HG03457 (cell line): Measurements from ENCODE around the gene HDGFL3.
"Not testable (repeated sequence)": the region's sequence is repeated elsewhere in the genome, so short reads cannot be mapped to it uniquely, and the experiment has no call there.

Experiments used
- ATAC-seq: cut with Tn5 transposase; IDR thresholded peaks from one replicate; pipeline ENCODE4 v1.9.1; 2021; ENCODE audit warnings: moderate number of reproducible peaks; ENCODE audit not compliant: unreplicated experiment

The HDGFL3 gene

DNA sequence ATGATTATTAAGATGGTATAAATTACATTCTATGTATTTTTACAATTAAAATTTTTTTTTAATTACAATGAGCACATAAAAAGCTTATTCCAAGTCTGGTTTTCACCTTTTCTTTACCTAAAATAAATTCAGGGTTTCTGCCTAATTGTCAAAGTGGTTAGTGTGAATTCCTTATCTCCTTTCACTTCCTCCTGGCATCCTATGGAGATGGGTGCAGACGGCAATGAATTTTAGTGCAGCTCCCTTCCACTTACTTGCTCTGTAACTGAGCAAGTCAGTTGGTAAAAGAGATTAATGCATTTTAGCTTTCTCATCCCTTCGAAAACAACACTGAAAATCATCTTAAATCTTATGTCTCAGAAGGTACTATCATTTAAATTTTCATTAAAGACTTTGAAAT, 13.1 kb downstream of the HDGFL3 start:
- no peak for ATAC-seq

DNA sequence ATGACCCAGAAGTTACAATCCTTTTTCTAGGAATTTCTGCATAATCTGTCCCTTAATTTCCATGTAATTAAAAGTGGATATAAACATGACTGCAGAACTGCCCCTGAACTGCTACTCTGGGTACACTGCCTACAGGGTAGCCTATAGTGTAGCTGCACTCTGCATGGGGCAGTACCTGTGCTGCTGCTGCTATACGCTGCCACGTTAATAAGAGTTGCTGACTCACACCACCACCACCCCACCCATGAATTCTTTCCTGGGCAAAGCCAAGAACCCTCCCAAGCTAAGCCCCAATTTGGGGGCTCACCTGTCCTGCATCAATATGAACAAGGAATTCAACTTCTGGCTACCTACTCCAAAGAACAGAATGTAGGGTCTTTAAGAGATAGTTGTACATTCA, 13.9 kb downstream of the HDGFL3 start:
- no peak for ATAC-seq

DNA sequence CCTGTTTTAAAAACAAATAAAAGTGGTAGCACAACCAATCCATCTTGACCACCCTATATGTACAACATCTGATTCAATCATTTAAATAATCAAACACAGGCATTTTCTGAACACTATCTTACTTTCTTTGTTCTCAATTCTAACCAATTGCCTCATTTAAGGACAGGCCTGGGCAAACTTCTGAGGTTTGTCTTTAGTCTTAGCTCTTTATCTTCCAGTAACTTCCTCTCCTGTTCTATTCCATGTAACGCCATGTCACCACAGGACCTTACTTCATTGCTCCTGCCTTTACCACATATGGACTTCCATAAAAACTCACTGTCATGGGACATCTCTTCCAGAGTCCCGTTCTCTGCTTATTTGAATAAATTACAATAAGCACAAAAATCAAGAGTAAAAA, 14.9 kb downstream of the HDGFL3 start:
- no peak for ATAC-seq

DNA sequence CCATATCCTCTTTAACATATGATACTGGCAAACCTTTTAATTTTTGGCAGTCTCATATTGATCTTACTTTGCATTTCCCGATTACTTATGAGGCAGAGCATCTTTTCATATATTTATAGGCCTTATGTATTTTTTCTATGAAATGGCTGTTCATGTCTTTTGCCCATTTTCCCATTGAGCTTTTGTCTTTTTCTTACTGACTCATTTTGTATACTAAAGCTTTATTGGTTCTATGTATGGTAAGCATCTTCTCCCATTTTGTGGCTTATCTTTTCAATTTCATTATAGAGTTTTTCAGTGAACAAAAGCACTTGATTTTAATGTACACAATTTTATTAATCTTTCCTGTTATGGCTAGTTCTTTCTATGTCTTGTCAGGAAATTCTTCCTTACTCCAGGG, 17.2 kb downstream of the HDGFL3 start:
- ATAC-seq, result no peak

DNA sequence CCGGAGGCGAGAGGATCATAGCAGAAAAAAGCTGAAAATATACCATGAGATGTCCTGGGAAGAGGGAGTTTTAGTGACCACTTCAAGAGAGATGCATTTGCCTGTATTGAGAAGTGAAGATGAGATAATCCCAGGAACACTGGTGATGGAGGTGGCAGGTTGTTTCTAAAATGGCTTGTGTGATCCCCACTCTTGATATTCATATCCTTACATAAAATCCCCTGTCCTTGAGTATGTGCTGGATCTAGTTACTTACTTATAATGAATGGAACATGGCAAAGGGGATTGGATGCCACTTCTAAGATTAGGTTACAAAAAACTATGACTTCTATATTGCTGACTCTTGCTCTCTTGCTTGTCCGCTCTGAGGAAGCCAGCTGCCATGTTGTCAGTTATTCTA, 22.1 kb downstream of the HDGFL3 start:
- ATAC-seq, result no peak

DNA sequence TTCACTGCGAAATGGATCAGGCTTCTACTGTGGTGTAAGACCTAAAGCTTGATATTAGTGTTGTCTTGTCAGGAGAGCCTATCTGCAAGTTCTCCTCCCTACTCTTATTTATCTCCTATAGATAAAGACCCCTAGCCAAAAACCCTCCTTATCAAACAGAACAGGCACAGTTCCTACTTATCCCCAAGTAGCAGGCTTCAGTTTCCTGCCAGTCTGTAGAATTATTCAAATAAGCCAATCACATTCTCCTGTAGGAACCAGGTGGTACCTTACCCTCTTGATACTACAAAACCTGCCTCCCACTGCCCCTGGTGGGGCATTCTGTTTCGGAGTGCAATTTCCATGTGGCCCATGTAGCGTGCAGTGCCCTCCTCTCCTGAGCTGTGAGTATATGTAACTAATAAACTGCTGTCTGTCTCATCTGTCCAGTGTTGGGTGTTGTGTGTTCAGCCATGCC, 28.7 kb downstream of the HDGFL3 start:
- ATAC-seq, result no peak

DNA sequence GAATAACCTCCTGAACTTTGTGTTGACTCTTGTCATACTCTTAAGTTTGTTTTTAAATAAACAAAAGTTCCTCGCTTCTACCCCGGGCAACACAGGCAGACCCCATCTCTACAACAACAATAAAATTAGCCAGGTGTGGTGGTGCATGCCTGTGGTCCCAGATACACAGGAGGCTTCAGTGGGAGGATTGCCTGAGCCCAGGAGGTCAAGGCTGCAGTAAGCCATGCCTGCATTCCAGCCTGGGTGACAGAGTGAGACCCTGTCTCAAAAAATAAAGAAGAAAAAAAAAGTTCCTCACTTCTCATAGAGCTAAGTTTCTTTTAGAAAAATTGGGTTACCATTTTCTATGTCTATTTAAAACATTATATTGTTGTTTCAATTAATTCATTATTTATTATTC, 29.2 kb downstream of the HDGFL3 start:
- ATAC-seq, result no peak

- ATAC-seq, result no peak
Measured at GRCh38 chr15:83174891-83175290, 32.7 kb downstream of the HDGFL3 start.

GRCh38 chr15:83170474-83171165, 37.0 kb downstream of the HDGFL3 start:
- no peak for ATAC-seq

- not testable (repeated sequence) for ATAC-seq
Measured at GRCh38 chr15:83169576-83169975, 38.0 kb downstream of the HDGFL3 start.

DNA sequence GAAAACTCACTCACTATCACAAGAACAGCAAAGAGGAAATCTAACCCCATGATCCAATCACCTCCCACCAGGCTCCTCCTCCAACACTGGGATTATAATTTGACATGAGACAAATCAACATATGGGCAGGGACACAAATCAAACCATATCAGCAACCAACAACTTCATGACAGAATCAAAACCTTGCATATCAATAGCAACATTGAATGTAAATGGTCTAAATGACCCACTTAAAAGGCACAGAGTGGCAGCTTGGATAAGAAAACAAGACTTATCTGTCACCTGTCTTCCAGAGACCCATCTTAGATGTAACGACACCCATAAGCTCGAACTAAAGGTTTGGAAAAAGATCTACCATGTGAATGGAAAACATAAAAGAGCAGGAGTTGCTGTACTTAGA, 40.8 kb downstream of the HDGFL3 start:
- no peak for ATAC-seq

- ATAC-seq, result no peak
Measured at GRCh38 chr15:83166218-83166617, 41.4 kb downstream of the HDGFL3 start.

DNA sequence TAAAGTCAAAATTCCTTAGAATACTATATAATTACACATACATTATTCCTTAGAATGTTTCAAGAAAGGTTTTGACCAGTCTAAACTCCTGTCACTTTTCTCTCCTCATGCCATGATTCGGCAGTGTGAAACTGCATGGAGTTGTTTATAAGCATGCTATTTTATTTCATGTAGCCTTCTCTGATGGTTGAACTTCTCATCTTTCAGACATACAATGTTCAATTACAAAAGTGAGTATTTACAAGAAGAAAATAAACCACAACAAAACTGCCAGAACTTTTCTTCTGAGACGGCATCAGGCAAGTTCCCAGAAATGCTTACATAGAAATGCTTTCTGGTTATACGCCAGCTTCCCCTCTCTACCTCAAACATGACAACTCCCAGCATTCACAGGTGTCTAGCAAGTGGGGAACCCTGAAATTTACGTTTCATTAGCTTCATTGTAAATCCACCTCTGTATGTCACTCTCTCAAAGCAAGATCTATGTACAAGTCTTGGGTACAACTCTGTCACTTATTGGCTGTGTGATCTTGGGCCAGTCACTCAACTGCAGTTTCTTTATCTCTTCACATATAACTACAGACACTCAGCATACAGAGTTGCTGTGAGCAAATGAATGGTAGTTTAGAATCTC, 42.7 kb downstream of the HDGFL3 start:
- ATAC-seq, result no peak

- ATAC-seq, result no peak
Measured at GRCh38 chr15:83164111-83164770, 43.4 kb downstream of the HDGFL3 start.

DNA sequence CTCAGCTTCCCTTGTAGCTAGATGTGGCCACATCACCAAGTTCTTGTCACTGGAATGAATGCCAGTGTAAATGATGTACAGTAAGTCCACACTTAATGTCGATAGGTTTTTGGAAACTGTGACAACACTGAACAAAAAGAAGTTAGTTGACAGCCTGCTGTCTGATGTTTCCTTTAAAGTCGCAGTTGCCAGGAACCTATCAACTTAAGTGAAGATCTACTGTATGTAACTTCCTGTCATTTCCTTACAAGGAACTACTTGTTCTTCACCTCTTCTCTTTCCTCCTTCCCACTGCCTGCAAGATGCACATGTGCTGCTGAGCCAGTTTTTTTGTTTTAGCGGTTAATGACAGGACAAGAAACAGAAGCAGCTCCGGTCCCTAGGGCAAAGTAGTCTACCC, 44.6 kb downstream of the HDGFL3 start:
- ATAC-seq, result no peak

GRCh38 chr15:83160741-83161140, 46.9 kb downstream of the HDGFL3 start:
- ATAC-seq, result no peak

GRCh38 chr15:83158393-83158792, 49.2 kb downstream of the HDGFL3 start:
- ATAC-seq, result no peak

- no peak for ATAC-seq
Measured at GRCh38 chr15:83155942-83156341, 51.7 kb downstream of the HDGFL3 start.

GRCh38 chr15:83153288-83153687, 54.3 kb downstream of the HDGFL3 start:
- no peak for ATAC-seq

DNA sequence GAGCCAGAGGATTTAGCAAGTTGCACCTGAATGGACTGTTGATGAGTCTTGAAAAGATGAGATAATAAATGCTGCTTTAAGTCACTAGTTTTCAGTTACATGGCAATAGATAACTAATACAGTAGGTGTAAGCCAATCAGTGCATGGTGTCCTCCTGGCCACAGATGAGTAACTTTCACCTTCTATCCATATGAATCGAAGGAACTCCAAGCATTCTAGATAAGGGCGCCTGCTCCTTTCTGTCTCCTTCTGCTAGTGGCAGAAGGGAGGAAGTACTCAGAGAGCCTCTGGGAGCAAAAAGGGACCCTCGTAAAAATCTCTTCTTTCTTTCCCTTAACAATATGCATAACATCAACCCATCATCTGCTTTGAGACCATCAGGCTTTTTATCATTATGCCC, 62.9 kb downstream of the HDGFL3 start:
- no peak for ATAC-seq

DNA sequence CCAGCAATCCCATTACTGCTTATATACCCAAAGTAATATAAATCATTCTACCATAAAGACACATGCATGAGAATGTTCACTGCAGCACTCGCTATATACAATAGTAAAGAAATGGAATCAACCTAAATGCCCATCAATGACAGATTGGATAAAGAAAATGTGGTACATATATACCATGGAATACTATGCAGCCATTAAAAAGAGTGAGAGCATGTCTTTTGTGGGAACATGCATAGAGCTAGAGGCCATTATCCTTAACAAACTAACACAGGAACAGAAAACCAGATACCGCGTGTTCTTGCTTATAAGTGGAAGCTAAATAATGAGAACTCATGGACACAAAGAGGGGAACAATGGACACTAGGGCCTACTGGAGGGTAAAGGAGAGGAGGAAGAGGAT, 65.5 kb downstream of the HDGFL3 start:
- ATAC-seq, result not testable (repeated sequence)

GRCh38 chr15:83132861-83133523, 74.6 kb downstream of the HDGFL3 start:
- no peak for ATAC-seq
